ENCODE results near the gene LRRC53.

The LRRC53 gene

GRCh38 chr1:74517599-74518051 is 5.2 kb upstream of the LRRC53 start:
- no peak for DNase-seq (ENCODE audit: low read depth, low spot score)
- in situ Hi-C loops (cut with HindIII; ENCODE audit: low sequenced_read_pairs): no loop called here
- H3K4me3 ChIP-seq (ENCODE audit: low read depth, low read length): no peak overlapping the region
- TF ChIP-seq CTCF (IDR thresholded peaks at IDR 0.05; ENCODE audit: low read depth, low read length): no peak

- TF ChIP-seq CTCF (IDR thresholded peaks at IDR 0.05; ENCODE audit: low read depth, low read length): no peak
- in situ Hi-C loops (cut with HindIII; ENCODE audit: low sequenced_read_pairs): no loop called here
- H3K4me3 ChIP-seq (ENCODE audit: low read depth, low read length): no peak overlapping the region
- no peak for DNase-seq (ENCODE audit: low read depth, low spot score)
Observed at GRCh38 chr1:74513411-74514300, 1.2 kb upstream of the LRRC53 start.

GRCh38 chr1:74508449-74508848 is 4.0 kb downstream of the LRRC53 start:
- in situ Hi-C loops (cut with HindIII; ENCODE audit: low sequenced_read_pairs): no loop called here
- DNase-seq (ENCODE audit: low read depth, low spot score): no peak
- no peak for TF ChIP-seq CTCF (IDR thresholded peaks at IDR 0.05; ENCODE audit: low read depth, low read length)
- no peak overlapping the region for H3K4me3 ChIP-seq (ENCODE audit: low read depth, low read length)

GRCh38 chr1:74505928-74506710 is 6.3 kb downstream of the LRRC53 start:
- DNase-seq (ENCODE audit: low read depth, low spot score): no peak
- H3K4me3 ChIP-seq (ENCODE audit: low read depth, low read length): no peak overlapping the region
- no peak for TF ChIP-seq CTCF (IDR thresholded peaks at IDR 0.05; ENCODE audit: low read depth, low read length)
- in situ Hi-C loops (cut with HindIII; ENCODE audit: low sequenced_read_pairs): no loop called here

- no peak overlapping the region for H3K4me3 ChIP-seq (ENCODE audit: low read depth, low read length)
- DNase-seq (ENCODE audit: low read depth, low spot score): peak; percentile 11
- in situ Hi-C loops (cut with HindIII; ENCODE audit: low sequenced_read_pairs): no loop called here
- no peak for TF ChIP-seq CTCF (IDR thresholded peaks at IDR 0.05; ENCODE audit: low read depth, low read length)
Observed at GRCh38 chr1:74504933-74505512, 7.4 kb downstream of the LRRC53 start.

- peak; percentile 55 for DNase-seq (ENCODE audit: low read depth, low spot score)
Observed at GRCh38 chr1:74504125-74504932, 8.1 kb downstream of the LRRC53 start.

More at GRCh38 chr1:74504125-74504932, 8.1 kb downstream of the LRRC53 start:
- peak; percentile 90 for TF ChIP-seq CTCF (IDR thresholded peaks at IDR 0.05; ENCODE audit: low read depth, low read length)
- no peak overlapping the region for H3K4me3 ChIP-seq (ENCODE audit: low read depth, low read length)
- in situ Hi-C loops (cut with HindIII; ENCODE audit: low sequenced_read_pairs): no loop called here
